IMR-90 (cell line): ENCODE results near the gene ITSN1. TPM values are rescaled to one million over a fixed set of nuclear protein-coding genes. Genes with fewer than 3 reads are reported as not detected.

ENCODE experiments used
- ATAC-seq: fragments of 200-7000 bp; cut with Tn5 transposase; 2 replicates; pipeline ENCODE4 v1.9.1; 2020; ENCODE audit warnings: low read depth, mild to moderate bottlenecking, moderate library complexity
- BruUV-seq: library from RNA; stranded (reverse); fragments of 400-500 nt; replicated peaks from 2 replicates; lab custom pipeline; 2021; lab: Mats Ljungman, UMichigan
- CTCF ChIA-PET: fragments of 300-600 bp; formaldehyde crosslinking; extraction: SDS; loops from one replicate; lab custom pipeline; 2021; ENCODE audit warnings: antibody characterized with exemption; lab: Yijun Ruan, JAX
- POLR2A ChIA-PET: fragments of 300-600 bp; sonication (Branson Sonifier 250); formaldehyde crosslinking; loops from one replicate; lab custom pipeline; 2022; ENCODE audit warnings: antibody characterized with exemption; ENCODE audit not compliant: unreplicated experiment; lab: Charles Lee
- DNase-seq: peaks from one replicate; pipeline ENCODE4 v3.0.0; 2013
- H2AFZ ChIP-seq: replicated peaks from 2 replicates; pipeline ENCODE3; 2013; ENCODE audit warnings: low read length, mild to moderate bottlenecking; ENCODE audit not compliant: poor library complexity
- H2AK5ac ChIP-seq: 2 replicates; pipeline ENCODE4 v1.6.1; 2013; ENCODE audit warnings: low read depth, low read length, inconsistent platforms
- H2AK9ac ChIP-seq: replicated peaks from 2 replicates; pipeline ENCODE3; 2013; ENCODE audit warnings: mild to moderate bottlenecking, low read depth, low read length, moderate library complexity; ENCODE audit not compliant: poor library complexity
- H2BK120ac ChIP-seq: 2 replicates; pipeline ENCODE4 v1.6.1; 2013; ENCODE audit warnings: low read depth, low read length, inconsistent platforms
- H2BK15ac ChIP-seq: 3 replicates; pipeline ENCODE4 v1.6.1; 2013; ENCODE audit warnings: low read depth, low read length, inconsistent platforms
- H2BK20ac ChIP-seq: 2 replicates; pipeline ENCODE4 v1.6.1; 2013; ENCODE audit warnings: low read depth, mild to moderate bottlenecking, inconsistent platforms, low read length, moderate library complexity
- H2BK5ac ChIP-seq: 2 replicates; pipeline ENCODE4 v1.6.1; 2013; ENCODE audit warnings: mild to moderate bottlenecking, low read depth, low read length, inconsistent platforms; ENCODE audit not compliant: poor library complexity, severe bottlenecking
- H3K14ac ChIP-seq: replicated peaks from 2 replicates; pipeline ENCODE4 v1.6.1; 2013; ENCODE audit warnings: low read depth, low read length, inconsistent platforms
- H3K18ac ChIP-seq: 2 replicates; pipeline ENCODE4 v1.6.1; 2013; ENCODE audit warnings: low read depth, low read length, control low read depth
- H3K23ac ChIP-seq: 2 replicates; pipeline ENCODE4 v1.6.1; 2013; ENCODE audit warnings: low read depth, low read length, inconsistent platforms
- H3K27ac ChIP-seq: 2 replicates; pipeline ENCODE4 v1.5.1; 2013; ENCODE audit warnings: mild to moderate bottlenecking, control low read depth, low read length; ENCODE audit not compliant: insufficient read depth
- H3K27me3 ChIP-seq: 2 replicates; pipeline ENCODE4 v1.6.1; 2013; ENCODE audit warnings: low read length; ENCODE audit not compliant: control insufficient read depth, insufficient read depth
- H3K36me3 ChIP-seq: 2 replicates; pipeline ENCODE4 v1.6.1; 2013; ENCODE audit warnings: low read length, mixed read lengths; ENCODE audit not compliant: control insufficient read depth, insufficient read depth
- H3K4ac ChIP-seq: 2 replicates; pipeline ENCODE4 v1.6.1; 2013; ENCODE audit warnings: low read depth, low read length, inconsistent platforms
- H3K4me1 ChIP-seq: 2 replicates; pipeline ENCODE4 v1.6.1; 2013; ENCODE audit warnings: low read length, mixed read lengths; ENCODE audit not compliant: control insufficient read depth, insufficient read depth
- H3K4me2 ChIP-seq: 2 replicates; pipeline ENCODE4 v1.6.1; 2013; ENCODE audit warnings: low read depth, mild to moderate bottlenecking, control low read depth, low read length, moderate library complexity
- H3K4me3 ChIP-seq: 2 replicates; pipeline ENCODE4 v1.5.1; 2013; ENCODE audit warnings: low read depth, mild to moderate bottlenecking, control low read depth, low read length, moderate library complexity; ENCODE audit not compliant: insufficient read depth
- H3K56ac ChIP-seq: 2 replicates; pipeline ENCODE4 v1.6.1; 2013; ENCODE audit warnings: low read length, inconsistent platforms; ENCODE audit not compliant: insufficient read depth; ENCODE audit errors: extremely low read depth
- H3K79me1 ChIP-seq, 2 experiments: 2 replicates each; pipeline ENCODE4 v1.6.1; 2013; ENCODE audit warnings: low read length in 2 of 2, inconsistent platforms in 1 of 2, low read depth in 1 of 2
- H3K9ac ChIP-seq: 2 replicates; pipeline ENCODE4 v1.6.1; 2013; ENCODE audit warnings: low read depth, low read length, control low read depth
- H3K9me1 ChIP-seq: 2 replicates; pipeline ENCODE4 v1.6.1; 2013; ENCODE audit warnings: low read length, inconsistent platforms; ENCODE audit not compliant: insufficient read depth
- H3K9me3 ChIP-seq: 2 replicates; pipeline ENCODE4 v1.6.1; 2013; ENCODE audit warnings: low read length; ENCODE audit not compliant: control insufficient read depth, insufficient read depth
- H4K20me1 ChIP-seq: 2 replicates; pipeline ENCODE4 v1.6.1; 2013; ENCODE audit warnings: low read length, inconsistent platforms; ENCODE audit not compliant: insufficient read depth
- H4K5ac ChIP-seq: 2 replicates; pipeline ENCODE4 v1.6.1; 2013; ENCODE audit warnings: mild to moderate bottlenecking, low read depth, low read length, control low read depth
- H4K8ac ChIP-seq, 2 experiments: 2 replicates each; pipeline ENCODE4 v1.6.1; 2013; ENCODE audit warnings: low read depth in 2 of 2, low read length in 2 of 2, control low read depth in 1 of 2, inconsistent platforms in 1 of 2
- H4K91ac ChIP-seq: 2 replicates; pipeline ENCODE4 v1.6.1; 2013; ENCODE audit warnings: low read depth, low read length, inconsistent platforms; ENCODE audit not compliant: insufficient read depth
- CTCF ChIP-seq: conservative IDR thresholded peaks from 2 replicates; pipeline ENCODE4 v1.5.1; 2012; ENCODE audit warnings: mild to moderate bottlenecking, low read depth, low read length, improper control_type of control experiment
- MAZ ChIP-seq: IDR thresholded peaks from 2 replicates; pipeline ENCODE4 v1.6.1; 2012; ENCODE audit warnings: low read depth, mild to moderate bottlenecking, low read length, improper control_type of control experiment, moderate library complexity, borderline replicate concordance
- NFE2L2 ChIP-seq: fragments of 150-350 bp; IDR thresholded peaks from 2 replicates; pipeline ENCODE4 v1.6.1; 2016; ENCODE audit warnings: low read depth, mild to moderate bottlenecking, low read length
- RAD21 ChIP-seq: IDR thresholded peaks from 2 replicates; pipeline ENCODE4 v1.6.1; 2012; ENCODE audit warnings: low read length, improper control_type of control experiment
- RCOR1 ChIP-seq: IDR thresholded peaks from 2 replicates; pipeline ENCODE4 v1.6.1; 2012; ENCODE audit warnings: mild to moderate bottlenecking, low read length, improper control_type of control experiment; ENCODE audit not compliant: insufficient replicate concordance
- USF2 ChIP-seq: fragments of 150-350 bp; IDR thresholded peaks from 2 replicates; pipeline ENCODE4 v1.6.1; 2017; ENCODE audit warnings: mild to moderate bottlenecking, antibody characterized with exemption, low read length, low read depth
- WGBS, 2 experiments: methylation state at CpG; one replicate each; pipeline versions ENCODE4 v1.1.5 to v1.1.7; 2013; ENCODE audit warnings: missing lambda C conversion rate in 2 of 2; ENCODE audit not compliant: insufficient read length in 1 of 2; ENCODE audit errors: extremely low coverage in 2 of 2; 5-methylcytosine and 5-hydroxymethylcytosine counted together
- dilution Hi-C: fragments of 300-500 bp; cut with HindIII; formaldehyde crosslinking; loops from one replicate; pipeline ENCODE4 v1.14.3; 2018; ENCODE audit warnings: low sequenced_read_pairs; ENCODE audit not compliant: unreplicated experiment
- in situ Hi-C: fragments of 300-500 bp; cut with MboI; formaldehyde crosslinking; loops from 3 replicates; pipeline ENCODE4 v1.14.3; 2019; ENCODE audit warnings: low sequenced_read_pairs, inconsistent platforms, mixed read lengths
- intact Hi-C: fragments of 100-400 bp; cut with micrococcal nuclease; formaldehyde crosslinking; loops from 2 replicates; pipeline ENCODE4 v1.10.0; 2022
- polyA plus RNA-seq, 3 experiments: library from polyadenylated mRNA; depleted of rRNA; stranded (reverse); fragments of >200 nt; gene quantifications; 2 replicates each; pipeline ENCODE4 v1.2.3, GENCODE V29; 2012; ENCODE audit warnings: low replicate concordance in 1 of 3
- total RNA-seq: library from RNA; depleted of rRNA; stranded (reverse); fragments of >200 nt; gene quantifications from 2 replicates; pipeline ENCODE4 v1.2.3, GENCODE V29; 2012

Gene ITSN1
- total and polyA plus RNA-seq, 2 of the 4 experiments (the other 2 are of a cell fraction), result 45.4 to 62.0 TPM

- no peak for ATAC-seq
- peaks cover 6% of the 10 kb centered on the region; the same call in 1 of the 2 replicates for H3K4me1 ChIP-seq
- in situ Hi-C loops, result no loop called here
- no peak for DNase-seq
- H3K4me2 ChIP-seq, result no peak overlapping the region
- no TSS peak for BruUV-seq
- no peak overlapping the region for H3K27ac ChIP-seq
- no peak overlapping the region for H3K4me3 ChIP-seq
- no peak overlapping the region; the same call in 1 of the 2 replicates for H2BK20ac ChIP-seq
- dilution Hi-C loops, result no loop called here
- TF ChIP-seq MAZ, result no peak
- TF ChIP-seq RCOR1, result no peak
- no peak for TF ChIP-seq NFE2L2
- TF ChIP-seq CTCF, result no peak
- no peak for TF ChIP-seq RAD21
- TF ChIP-seq USF2, result no peak
- H2AK5ac ChIP-seq, result peak overlapping the region; percentile 40; the same call in 1 of the 2 replicates
- H4K91ac ChIP-seq, result no peak overlapping the region
- H3K18ac ChIP-seq, result no peak overlapping the region
- H2AK9ac ChIP-seq, result no peak overlapping the region
- peaks cover 28 to 75% of the 10 kb centered on the region in 2 experiments for H3K79me1 ChIP-seq
- H3K9me1 ChIP-seq, result peaks cover 14% of the 10 kb centered on the region
- H4K8ac ChIP-seq, result no peak overlapping the region
- H2AFZ ChIP-seq, result no peak overlapping the region
- H3K4ac ChIP-seq, result no peak overlapping the region
- no peaks in the 10 kb centered on the region for H3K9me3 ChIP-seq
- no peaks in the 10 kb centered on the region; the same call in 1 of the 2 replicates for H3K36me3 ChIP-seq
- H2BK5ac ChIP-seq, result no peak overlapping the region
- H4K5ac ChIP-seq, result no peak overlapping the region
- no peak overlapping the region for H3K56ac ChIP-seq
- peaks cover 28% of the 10 kb centered on the region; the same call in 1 of the 2 replicates for H4K20me1 ChIP-seq
- H3K27me3 ChIP-seq, result no peaks in the 10 kb centered on the region
- CTCF ChIA-PET, result no interaction called here
- WGBS, 2 experiments, result 94% methylated on average over 2 of the region's 7 CpGs; no CpG with 5 or more reads in 1 of the 2 experiments
- 0 out of 2 replicates have a peak overlapping the region, but pooled peaks have one; percentile 14 for H3K14ac ChIP-seq
- H3K23ac ChIP-seq, result peak overlapping the region; percentile 90; the same call in 1 of the 2 replicates
- intact Hi-C loops, result no loop called here
- H2BK15ac ChIP-seq, result no peak overlapping the region
- POLR2A ChIA-PET, result no interaction called here
- H2BK120ac ChIP-seq, result no peak overlapping the region
- no peak overlapping the region for H3K9ac ChIP-seq
Observed at GRCh38 chr21:33650230-33650629, 7.9 kb downstream of the ITSN1 start.
